Measurements from ENCODE around the gene SFXN4. TPM values are rescaled to one million over a fixed set of nuclear protein-coding genes. Genes with fewer than 3 reads are reported as not detected.

Gene SFXN4
- total and polyA plus RNA-seq, 2 of the 13 experiments (the other 11 are each of a cell fraction or from before 2014, with no cell fraction given): 47.7 to 64.9 TPM

GRCh38 chr10:119120413-119120867 is 45.1 kb downstream of the SFXN4 start (continued):
- TF ChIP-seq NCOA1 (CRISPR knock-in tag; IDR thresholded peaks at IDR 0.05) (no peak), NR2C2 (CRISPR knock-in tag; IDR thresholded peaks at IDR 0.05; ENCODE audit: borderline replicate concordance) (peak; percentile 66; the same call in 1 of the 2 replicates), IRF2 (CRISPR knock-in tag; IDR thresholded peaks at IDR 0.05) (peak; percentile 90), ZNF724P (CRISPR knock-in tag; IDR thresholded peaks at IDR 0.05; ENCODE audit: borderline replicate concordance) (no peak), MXD4 (CRISPR knock-in tag; IDR thresholded peaks at IDR 0.05) (peak; percentile 65; the same call in 1 of the 2 replicates), ELF3 (CRISPR knock-in tag; IDR thresholded peaks at IDR 0.05) (peak; percentile 69; the same call in 1 of the 2 replicates), ZNF292 (CRISPR knock-in tag; IDR thresholded peaks at IDR 0.05; ENCODE audit: borderline replicate concordance, low read depth) (no peak), DNMT1 (CRISPR knock-in tag; IDR thresholded peaks at IDR 0.05) (no peak), FOXK1 (CRISPR knock-in tag; IDR thresholded peaks at IDR 0.05; ENCODE audit: borderline replicate concordance, low read depth) (peak; percentile 97), ARNT2 (CRISPR knock-in tag; IDR thresholded peaks at IDR 0.05; ENCODE audit: low read depth) (0 out of 2 replicates have a peak, but pooled peaks have one; percentile 49), PAXIP1 (CRISPR knock-in tag; conservative IDR thresholded peaks at IDR 0.05) (peak; percentile 96), JUN (CRISPR knock-in tag; IDR thresholded peaks at IDR 0.05) (peak; percentile 68; the same call in 1 of the 2 replicates), FOXP1 (IDR thresholded peaks at IDR 0.05) (peak; percentile 46; the same call in 1 of the 2 replicates), FOXP1 (CRISPR knock-in tag; IDR thresholded peaks at IDR 0.05) (peak; percentile 94), ZFY (CRISPR knock-in tag; IDR thresholded peaks at IDR 0.05) (peak; percentile 23; the same call in 1 of the 2 replicates), MYPOP (CRISPR knock-in tag; IDR thresholded peaks at IDR 0.05) (peak; percentile 74), AKNA (CRISPR knock-in tag; IDR thresholded peaks at IDR 0.05; ENCODE audit: borderline replicate concordance) (no peak), ZNF546 (CRISPR knock-in tag; conservative IDR thresholded peaks at IDR 0.05) (no peak), GABPA (IDR thresholded peaks at IDR 0.05; ENCODE audit: low read depth, low read length) (no peak), GABPA (CRISPR knock-in tag; IDR thresholded peaks at IDR 0.05; ENCODE audit: low read depth) (peak; percentile 48; the same call in 1 of the 2 replicates), ZNF598 (CRISPR knock-in tag; IDR thresholded peaks at IDR 0.05; ENCODE audit: borderline replicate concordance) (no peak), ZNF780A (CRISPR knock-in tag; IDR thresholded peaks at IDR 0.05) (no peak), SRSF9 (IDR thresholded peaks at IDR 0.05; ENCODE audit: borderline replicate concordance, insufficient read depth, low read depth, low read length, poor library complexity, severe bottlenecking) (no peak)
